ENCODE measurements around the gene ERCC6. TPM values are rescaled to one million over a fixed set of nuclear protein-coding genes. Genes with fewer than 3 reads are reported as not detected.

ERCC6 gene
- total RNA-seq (2014; rRNA removed; shearing (Covaris generic)): 5.7 and 7.1 TPM in 2 replicates

- H3K4me3 ChIP-seq: peak within 1 kb of the TSS; percentile 91
- no peaks in the 10 kb centered on the region for H3K36me3 ChIP-seq
- peak within 1 kb of the TSS; percentile 36 for H3K27ac ChIP-seq
- H3K4me1 ChIP-seq: no peaks in the 10 kb centered on the region
- H3K9me3 ChIP-seq (replicated peaks): no peaks in the 10 kb centered on the region
- H3K27me3 ChIP-seq: no peaks in the 10 kb centered on the region
- DNase-seq: peak; percentile 94 to 95
These were observed at the start of gene ERCC6 for GRCh38 chr10:49538381-49539319. TSS of gene ERCC6 (minus strand) at chr10:49539121.

GRCh38 chr10:49587981-49588380 is 49.1 kb upstream of the ERCC6 start:
- no peaks in the 10 kb centered on the region for H3K36me3 ChIP-seq
- no peak overlapping the region for H3K27ac ChIP-seq
- DNase-seq: no peak
- H3K4me3 ChIP-seq: no peak overlapping the region
- no peaks in the 10 kb centered on the region for H3K4me1 ChIP-seq
- H3K27me3 ChIP-seq: no peaks in the 10 kb centered on the region
- no peaks in the 10 kb centered on the region for H3K9me3 ChIP-seq (replicated peaks)

GRCh38 chr10:49585387-49585786 is 46.5 kb upstream of the ERCC6 start:
- H3K27me3 ChIP-seq: no peaks in the 10 kb centered on the region
- H3K9me3 ChIP-seq (replicated peaks): no peaks in the 10 kb centered on the region
- no peaks in the 10 kb centered on the region for H3K36me3 ChIP-seq
- no peak overlapping the region for H3K27ac ChIP-seq
- DNase-seq: no peak
- no peaks in the 10 kb centered on the region for H3K4me1 ChIP-seq
- H3K4me3 ChIP-seq: no peak overlapping the region

- DNase-seq: no peak
- H3K27me3 ChIP-seq: no peaks in the 10 kb centered on the region
- H3K36me3 ChIP-seq: no peaks in the 10 kb centered on the region
- H3K4me1 ChIP-seq: no peaks in the 10 kb centered on the region
- no peak overlapping the region for H3K27ac ChIP-seq
- H3K9me3 ChIP-seq (replicated peaks): no peaks in the 10 kb centered on the region
- no peak overlapping the region for H3K4me3 ChIP-seq
These were observed 40.7 kb upstream of the ERCC6 start for GRCh38 chr10:49579621-49580020.

- Histone ChIP-seq H3K36me3 (no peaks in the 10 kb centered on the region), H3K27ac (no peak overlapping the region)
These were observed 39.5 kb upstream of the ERCC6 start for GRCh38 chr10:49578392-49578791.

GRCh38 chr10:49577182-49577925 is 38.4 kb upstream of the ERCC6 start:
- H3K36me3 ChIP-seq: no peaks in the 10 kb centered on the region
- H3K27ac ChIP-seq: no peak overlapping the region
- no peak overlapping the region for H3K4me3 ChIP-seq
- DNase-seq: no peak
- H3K4me1 ChIP-seq: no peaks in the 10 kb centered on the region
- H3K27me3 ChIP-seq: no peaks in the 10 kb centered on the region
- H3K9me3 ChIP-seq (replicated peaks): no peaks in the 10 kb centered on the region

More at GRCh38 chr10:49578392-49578791, 39.5 kb upstream of the ERCC6 start:
- H3K4me1 ChIP-seq: no peaks in the 10 kb centered on the region
- H3K9me3 ChIP-seq (replicated peaks): no peaks in the 10 kb centered on the region
- no peak overlapping the region for H3K4me3 ChIP-seq
- no peaks in the 10 kb centered on the region for H3K27me3 ChIP-seq
- no peak for DNase-seq

- H3K27me3 ChIP-seq: no peaks in the 10 kb centered on the region
- no peak for DNase-seq
These were observed 36.7 kb upstream of the ERCC6 start for GRCh38 chr10:49575489-49576072.

GRCh38 chr10:49572594-49573114 is 33.7 kb upstream of the ERCC6 start:
- Histone ChIP-seq H3K27me3 (no peaks in the 10 kb centered on the region), H3K36me3 (no peaks in the 10 kb centered on the region), H3K9me3 (replicated peaks) (no peaks in the 10 kb centered on the region; the same call in 1 of the 2 replicates), H3K27ac (no peak overlapping the region), H3K4me1 (no peaks in the 10 kb centered on the region), H3K4me3 (no peak overlapping the region)
- DNase-seq: no peak

More at GRCh38 chr10:49575489-49576072, 36.7 kb upstream of the ERCC6 start:
- Histone ChIP-seq H3K27ac (no peak overlapping the region), H3K9me3 (replicated peaks) (no peaks in the 10 kb centered on the region), H3K36me3 (no peaks in the 10 kb centered on the region), H3K4me3 (no peak overlapping the region), H3K4me1 (no peaks in the 10 kb centered on the region)

GRCh38 chr10:49571388-49571787 is 32.5 kb upstream of the ERCC6 start:
- Histone ChIP-seq H3K4me1 (no peaks in the 10 kb centered on the region), H3K9me3 (replicated peaks) (no peaks in the 10 kb centered on the region; the same call in 1 of the 2 replicates), H3K4me3 (no peak overlapping the region), H3K27me3 (no peaks in the 10 kb centered on the region), H3K27ac (no peak overlapping the region), H3K36me3 (no peaks in the 10 kb centered on the region)
- DNase-seq: no peak

GRCh38 chr10:49569031-49569631 is 30.2 kb upstream of the ERCC6 start:
- Histone ChIP-seq H3K27me3 (no peaks in the 10 kb centered on the region), H3K4me3 (no peak overlapping the region), H3K36me3 (no peaks in the 10 kb centered on the region), H3K9me3 (replicated peaks) (no peaks in the 10 kb centered on the region; the same call in 1 of the 2 replicates), H3K27ac (no peak overlapping the region), H3K4me1 (no peaks in the 10 kb centered on the region)
- no peak for DNase-seq

- no peak overlapping the region for H3K27ac ChIP-seq
- no peak for DNase-seq
- H3K4me3 ChIP-seq: no peak overlapping the region
These were observed 29.3 kb upstream of the ERCC6 start for GRCh38 chr10:49568235-49568634.

GRCh38 chr10:49567810-49568209 is 28.9 kb upstream of the ERCC6 start:
- no peak overlapping the region for H3K27ac ChIP-seq

More at GRCh38 chr10:49568235-49568634, 29.3 kb upstream of the ERCC6 start:
- Histone ChIP-seq H3K36me3 (no peaks in the 10 kb centered on the region), H3K27me3 (no peaks in the 10 kb centered on the region), H3K9me3 (replicated peaks) (no peaks in the 10 kb centered on the region; the same call in 1 of the 2 replicates), H3K4me1 (no peaks in the 10 kb centered on the region)

GRCh38 chr10:49564461-49565009 is 25.6 kb upstream of the ERCC6 start:
- no peak overlapping the region for H3K4me3 ChIP-seq
- no peaks in the 10 kb centered on the region for H3K27me3 ChIP-seq
- H3K4me1 ChIP-seq: no peaks in the 10 kb centered on the region
- H3K9me3 ChIP-seq (replicated peaks): no peaks in the 10 kb centered on the region; the same call in 1 of the 2 replicates
- no peaks in the 10 kb centered on the region for H3K36me3 ChIP-seq
- no peak overlapping the region for H3K27ac ChIP-seq
- no peak for DNase-seq

More at GRCh38 chr10:49567810-49568209, 28.9 kb upstream of the ERCC6 start:
- Histone ChIP-seq H3K4me1 (no peaks in the 10 kb centered on the region), H3K27me3 (no peaks in the 10 kb centered on the region), H3K4me3 (no peak overlapping the region), H3K36me3 (no peaks in the 10 kb centered on the region), H3K9me3 (replicated peaks) (no peaks in the 10 kb centered on the region; the same call in 1 of the 2 replicates)
- no peak for DNase-seq

- Histone ChIP-seq H3K4me1 (no peaks in the 10 kb centered on the region), H3K27me3 (no peaks in the 10 kb centered on the region), H3K27ac (no peak overlapping the region), H3K4me3 (no peak overlapping the region), H3K36me3 (no peaks in the 10 kb centered on the region), H3K9me3 (replicated peaks) (no peaks in the 10 kb centered on the region)
- DNase-seq: no peak
These were observed 24.0 kb upstream of the ERCC6 start for GRCh38 chr10:49562893-49563292.
